GM19035 (cell line): Measurements from ENCODE around the gene PPP2R5A.
"Not testable (repeated sequence)": the region's sequence is repeated elsewhere in the genome, so short reads cannot be mapped to it uniquely, and the experiment has no call there.

Experiments
- ATAC-seq: cut with Tn5 transposase; IDR thresholded peaks from one replicate; pipeline ENCODE4 v1.9.1; 2021; ENCODE audit not compliant: unreplicated experiment

The PPP2R5A gene

GRCh38 chr1:212351588-212352362 is 66.6 kb downstream of the PPP2R5A start:
- no peak for ATAC-seq

GRCh38 chr1:212353181-212353580 is 68.0 kb downstream of the PPP2R5A start:
- ATAC-seq = no peak

GRCh38 chr1:212354464-212354863 is 69.3 kb downstream of the PPP2R5A start:
- no peak for ATAC-seq

GRCh38 chr1:212355230-212355969 is 70.2 kb downstream of the PPP2R5A start:
- ATAC-seq = no peak

- no peak for ATAC-seq
Observed at GRCh38 chr1:212359794-212360479, 74.7 kb downstream of the PPP2R5A start.

- ATAC-seq = no peak
Observed at GRCh38 chr1:212364985-212365384, 79.8 kb downstream of the PPP2R5A start.

GRCh38 chr1:212366901-212367300 is 81.7 kb downstream of the PPP2R5A start:
- ATAC-seq = no peak

GRCh38 chr1:212367474-212368072 is 82.4 kb downstream of the PPP2R5A start:
- ATAC-seq = no peak

GRCh38 chr1:212368073-212368484 is 82.9 kb downstream of the PPP2R5A start:
- ATAC-seq = no peak

GRCh38 chr1:212375986-212376385 is 90.8 kb downstream of the PPP2R5A start:
- ATAC-seq = no peak

GRCh38 chr1:212377644-212378043 is 92.4 kb downstream of the PPP2R5A start:
- ATAC-seq = no peak

- ATAC-seq = no peak
Observed at GRCh38 chr1:212379366-212379765, 94.2 kb downstream of the PPP2R5A start.

- no peak for ATAC-seq
Observed at GRCh38 chr1:212381397-212382035, 96.3 kb downstream of the PPP2R5A start.

GRCh38 chr1:212386029-212386428 is 100.8 kb downstream of the PPP2R5A start:
- ATAC-seq = no peak

GRCh38 chr1:212388985-212389716 is 103.9 kb downstream of the PPP2R5A start:
- no peak for ATAC-seq

- ATAC-seq = not testable (repeated sequence)
Observed at GRCh38 chr1:212395678-212396437, 110.6 kb downstream of the PPP2R5A start.

GRCh38 chr1:212396638-212397037 is 111.4 kb downstream of the PPP2R5A start:
- ATAC-seq = no peak

- no peak for ATAC-seq
Observed at GRCh38 chr1:212397171-212397570, 112.0 kb downstream of the PPP2R5A start.

GRCh38 chr1:212401042-212401441 is 115.8 kb downstream of the PPP2R5A start:
- ATAC-seq = no peak
